Astrocyte of the spinal cord (primary cell): ENCODE measurements around the gene PDCD1LG2.
"Not testable (repeated sequence)": the region's sequence is repeated elsewhere in the genome, so short reads cannot be mapped to it uniquely, and the experiment has no call there.

ENCODE experiments used
- DNase-seq: peaks from one replicate; pipeline ENCODE4 v3.0.0; 2011; ENCODE audit warnings: low read depth, low spot score
- H3K4me3 ChIP-seq: 2 replicates; pipeline ENCODE4 v1.5.1; 2011; ENCODE audit warnings: low read depth, mild to moderate bottlenecking, low read length, moderate library complexity
- CTCF ChIP-seq: IDR thresholded peaks from 2 replicates; pipeline ENCODE4 v1.5.1; 2012; ENCODE audit warnings: low read depth, mild to moderate bottlenecking, low read length, inconsistent platforms
- in situ Hi-C: cut with HindIII; loops from 2 replicates; pipeline ENCODE4 v1.10.0; 2017; ENCODE audit warnings: low sequenced_read_pairs

PDCD1LG2 gene

GRCh38 chr9:5510360-5510931, at the start of gene PDCD1LG2:
TSS of gene PDCD1LG2 (plus strand) at chr9:5510531. CDS start at chr9:5522547, 12,016 bp downstream.
- DNase-seq, result peak; percentile 81
- in situ Hi-C loops, result no loop called here
- H3K4me3 ChIP-seq, result peak within 1 kb of the TSS; percentile 25
- TF ChIP-seq CTCF, result no peak

GRCh38 chr9:5464831-5465330, 45.5 kb upstream of the PDCD1LG2 start:
- DNase-seq, in situ Hi-C loops, H3K4me3 ChIP-seq: not testable (repeated sequence)

- in situ Hi-C loops, result no loop called here
- no peak for TF ChIP-seq CTCF
- no peak overlapping the region for H3K4me3 ChIP-seq
- no peak for DNase-seq
Measured at GRCh38 chr9:5466005-5466404, 44.3 kb upstream of the PDCD1LG2 start.

- in situ Hi-C loops, result no loop called here
- TF ChIP-seq CTCF, result no peak
- no peak overlapping the region for H3K4me3 ChIP-seq
- no peak for DNase-seq
Measured at GRCh38 chr9:5466766-5467165, 43.6 kb upstream of the PDCD1LG2 start.

GRCh38 chr9:5468850-5469249, 41.5 kb upstream of the PDCD1LG2 start:
- H3K4me3 ChIP-seq, result no peak overlapping the region
- TF ChIP-seq CTCF, result no peak
- in situ Hi-C loops, result no loop called here
- DNase-seq, result no peak

- no peak for DNase-seq
- H3K4me3 ChIP-seq, result no peak overlapping the region
- in situ Hi-C loops, result no loop called here
- TF ChIP-seq CTCF, result no peak
Measured at GRCh38 chr9:5470122-5470521, 40.2 kb upstream of the PDCD1LG2 start.

GRCh38 chr9:5470816-5471215, 39.5 kb upstream of the PDCD1LG2 start:
- no peak overlapping the region for H3K4me3 ChIP-seq
- TF ChIP-seq CTCF, result no peak
- in situ Hi-C loops, result no loop called here
- no peak for DNase-seq

GRCh38 chr9:5475611-5476010, 34.7 kb upstream of the PDCD1LG2 start:
- DNase-seq, H3K4me3 ChIP-seq, in situ Hi-C loops: not testable (repeated sequence)
